Hepatic stellate cell (primary cell): Measurements from ENCODE around the gene KCTD6.
"Not testable (repeated sequence)": the region's sequence is repeated elsewhere in the genome, so short reads cannot be mapped to it uniquely, and the experiment has no call there.

Experiments
- DNase-seq: peaks from one replicate; pipeline ENCODE4 v3.0.0; 2011; ENCODE audit warnings: low spot score

KCTD6 gene

GRCh38 chr3:58524326-58524888, 32.5 kb downstream of the KCTD6 start:
- no peak for DNase-seq

- peak; percentile 94 for DNase-seq
Measured at GRCh38 chr3:58526515-58526957, 34.6 kb downstream of the KCTD6 start.

GRCh38 chr3:58527440-58527839, 35.5 kb downstream of the KCTD6 start:
- DNase-seq = not testable (repeated sequence)

DNA sequence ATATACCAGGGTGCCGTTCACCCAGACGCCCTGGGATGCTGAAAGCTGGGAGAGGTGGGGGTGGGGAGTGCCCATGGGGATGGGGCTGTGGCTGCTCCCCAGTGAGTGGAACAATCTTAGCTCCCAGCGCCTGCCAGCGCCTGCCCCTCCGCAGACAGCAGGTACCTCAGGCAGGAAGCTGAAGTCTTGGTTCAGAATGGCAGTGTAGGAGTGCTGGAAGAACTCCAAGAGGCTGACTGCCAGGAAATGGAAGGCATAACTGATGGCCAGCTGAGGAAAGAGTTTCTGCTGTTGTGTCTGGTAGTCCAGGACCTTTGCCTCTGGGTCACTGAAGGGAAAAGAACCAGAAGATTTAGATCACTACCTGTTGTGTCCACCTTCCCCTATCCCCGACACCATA, 36.7 kb downstream of the KCTD6 start:
- DNase-seq = no peak

- DNase-seq = no peak
Measured at GRCh38 chr3:58529516-58530353, 37.8 kb downstream of the KCTD6 start.

DNA sequence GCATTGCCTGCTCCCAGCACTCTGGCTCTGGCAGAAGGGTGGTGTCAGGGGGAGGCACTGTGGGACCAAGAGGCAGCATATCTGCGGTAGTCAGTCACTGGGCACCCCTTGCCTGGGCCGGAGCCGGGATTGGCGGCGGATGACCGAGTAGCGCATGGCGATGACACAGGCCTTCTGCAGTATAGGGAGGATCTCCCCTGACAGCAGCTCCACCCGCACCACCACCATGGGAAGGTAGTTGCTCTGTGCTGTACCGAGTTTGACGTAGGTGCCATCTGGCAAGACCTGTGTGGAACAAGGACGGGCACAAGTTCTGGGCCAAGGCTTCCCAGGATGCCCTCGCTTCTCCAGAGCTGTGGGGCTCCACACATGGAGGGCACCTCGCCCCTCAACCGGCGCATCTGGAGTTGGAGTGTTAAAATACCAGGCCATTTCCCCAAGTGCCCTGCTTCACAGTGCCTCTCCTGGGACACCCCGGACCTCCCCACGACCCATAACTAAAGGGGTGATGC, 38.5 kb downstream of the KCTD6 start:
- DNase-seq = no peak

- DNase-seq = no peak
Measured at GRCh38 chr3:58531555-58531954, 39.7 kb downstream of the KCTD6 start.

DNA sequence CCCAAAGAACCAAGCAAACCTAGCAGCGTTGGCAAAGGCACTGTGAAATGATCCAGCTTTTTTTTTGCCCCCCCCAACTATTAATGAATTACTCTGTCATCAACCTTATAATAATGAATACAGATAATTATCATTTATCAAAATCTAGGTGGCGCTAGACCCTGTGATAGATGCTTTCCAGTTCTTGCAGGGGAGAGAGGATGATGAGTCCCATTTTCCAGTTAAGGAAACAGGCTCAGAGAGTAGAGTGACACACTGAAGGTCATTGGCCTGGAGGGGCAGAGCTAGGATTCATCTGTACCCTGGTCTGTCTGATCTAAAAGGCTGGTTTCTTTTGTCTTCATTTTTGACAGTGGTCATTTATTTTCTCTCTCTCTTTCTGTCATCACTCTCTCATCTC, 40.1 kb downstream of the KCTD6 start:
- no peak for DNase-seq

DNA sequence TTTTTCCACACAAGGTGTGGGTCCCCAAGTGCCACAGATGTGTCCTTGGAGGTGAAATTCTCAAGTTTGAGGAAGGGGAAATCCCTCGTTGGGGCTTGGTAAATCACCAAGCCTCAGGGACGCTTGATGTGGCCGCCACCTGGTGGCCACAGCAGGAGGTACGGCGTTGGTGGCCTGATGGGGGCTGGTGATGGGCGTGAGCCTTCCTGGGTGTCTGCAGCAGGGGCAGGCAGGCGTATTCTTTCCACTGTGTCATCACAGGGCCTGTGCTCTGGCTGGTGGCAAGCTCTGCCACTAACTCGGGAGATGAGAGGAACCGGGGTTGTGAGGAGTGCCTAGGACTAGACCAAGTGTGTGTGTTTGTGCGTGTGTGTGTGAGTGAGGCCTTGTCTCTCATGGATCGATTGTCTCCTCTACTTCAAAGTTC, 40.9 kb downstream of the KCTD6 start:
- DNase-seq = peak; percentile 87

DNA sequence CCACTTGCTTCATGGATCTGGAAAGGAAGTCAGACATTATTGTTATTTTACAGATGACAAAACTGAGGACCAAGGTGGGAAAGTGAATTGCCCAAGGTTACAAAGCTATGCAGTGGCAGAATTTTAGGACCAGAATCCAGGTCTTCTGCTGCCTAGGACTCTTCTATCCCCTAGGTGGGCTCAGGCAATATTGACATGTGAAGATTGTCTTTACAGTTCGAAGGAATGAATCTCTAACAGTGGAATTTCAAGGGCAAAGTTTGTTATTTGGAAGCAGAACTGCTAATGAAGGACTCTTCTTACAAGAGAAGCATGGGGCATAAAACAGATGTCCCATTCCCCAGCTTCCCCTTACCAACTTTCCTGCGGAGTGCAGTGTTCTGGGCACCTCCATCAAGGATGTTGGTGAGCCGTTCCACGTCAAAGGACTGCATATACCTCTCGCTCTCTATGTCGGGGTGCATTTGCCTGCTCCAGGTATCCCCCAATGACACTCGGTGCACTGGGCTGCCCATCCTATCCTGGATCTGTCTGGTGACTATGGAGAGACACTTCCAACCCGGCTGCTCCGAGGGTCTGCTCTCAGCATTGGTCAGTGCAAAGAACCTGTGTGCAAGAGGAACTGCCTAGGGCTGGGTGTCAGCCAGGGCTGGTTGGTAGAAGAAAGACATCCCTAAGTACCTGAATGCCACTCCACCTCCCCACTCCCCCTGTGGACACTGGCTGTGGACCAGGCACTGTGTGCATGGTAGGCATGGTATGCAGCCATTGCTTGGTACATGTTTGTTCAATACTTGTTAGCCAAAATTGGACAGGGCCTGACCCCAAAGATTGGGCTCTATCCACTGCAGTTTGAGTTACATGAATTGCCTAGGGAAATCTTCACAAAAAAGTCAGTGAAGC, 42.9 kb downstream of the KCTD6 start:
- no peak for DNase-seq

GRCh38 chr3:58535531-58536500, 43.9 kb downstream of the KCTD6 start:
- no peak for DNase-seq

DNA sequence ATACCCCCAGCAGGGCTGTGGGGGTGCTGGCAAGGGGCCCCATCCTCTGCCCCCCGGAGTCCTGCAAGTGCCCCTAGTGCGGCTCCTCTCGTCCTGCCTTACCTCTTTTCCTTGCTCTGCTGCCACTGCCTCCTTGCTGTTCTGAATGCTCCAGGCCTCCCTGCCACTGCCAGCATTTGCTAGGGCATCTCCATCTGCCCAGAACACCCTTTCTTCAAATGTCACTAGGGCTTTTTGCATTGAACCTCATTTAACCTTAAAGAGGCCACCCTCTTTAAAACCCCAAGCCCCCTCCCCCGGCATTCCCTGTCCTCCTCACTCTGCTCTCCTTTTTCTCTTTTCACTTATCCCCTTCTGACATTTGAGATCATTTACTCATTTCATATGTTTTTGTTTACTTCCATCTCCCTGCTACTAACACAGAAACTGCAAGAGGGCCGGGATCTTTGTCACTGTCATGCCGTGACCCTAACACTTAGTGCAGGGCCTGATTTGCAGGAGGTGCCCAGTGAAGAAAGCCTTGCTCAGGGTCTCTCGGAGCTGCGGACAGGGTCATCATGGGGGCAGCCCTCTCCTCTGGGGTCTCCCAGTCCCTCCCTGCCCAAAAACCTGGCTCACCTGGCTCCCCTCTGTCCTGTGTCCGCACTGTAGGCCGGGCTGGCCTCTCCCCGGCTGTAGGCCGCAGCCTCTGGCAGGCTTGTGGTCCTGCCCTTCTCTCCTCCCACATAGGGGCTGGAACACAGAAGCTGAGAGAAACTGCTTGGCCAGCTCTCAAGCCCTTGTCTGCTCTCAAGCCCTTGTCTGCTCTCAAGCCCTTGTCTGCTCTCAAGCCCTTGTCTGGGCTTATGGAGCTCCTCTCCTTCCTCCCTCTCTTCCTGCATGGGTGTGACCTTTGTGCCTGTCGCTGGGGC, 44.9 kb downstream of the KCTD6 start, which contains the start of gene ACOX2:
Gene ACOX2 (minus strand): TSS at position 690 of the 911 bp plus-strand sequence. CDS start 2,084 bp downstream, outside the sequence.
- DNase-seq = peak; percentile 66

DNA sequence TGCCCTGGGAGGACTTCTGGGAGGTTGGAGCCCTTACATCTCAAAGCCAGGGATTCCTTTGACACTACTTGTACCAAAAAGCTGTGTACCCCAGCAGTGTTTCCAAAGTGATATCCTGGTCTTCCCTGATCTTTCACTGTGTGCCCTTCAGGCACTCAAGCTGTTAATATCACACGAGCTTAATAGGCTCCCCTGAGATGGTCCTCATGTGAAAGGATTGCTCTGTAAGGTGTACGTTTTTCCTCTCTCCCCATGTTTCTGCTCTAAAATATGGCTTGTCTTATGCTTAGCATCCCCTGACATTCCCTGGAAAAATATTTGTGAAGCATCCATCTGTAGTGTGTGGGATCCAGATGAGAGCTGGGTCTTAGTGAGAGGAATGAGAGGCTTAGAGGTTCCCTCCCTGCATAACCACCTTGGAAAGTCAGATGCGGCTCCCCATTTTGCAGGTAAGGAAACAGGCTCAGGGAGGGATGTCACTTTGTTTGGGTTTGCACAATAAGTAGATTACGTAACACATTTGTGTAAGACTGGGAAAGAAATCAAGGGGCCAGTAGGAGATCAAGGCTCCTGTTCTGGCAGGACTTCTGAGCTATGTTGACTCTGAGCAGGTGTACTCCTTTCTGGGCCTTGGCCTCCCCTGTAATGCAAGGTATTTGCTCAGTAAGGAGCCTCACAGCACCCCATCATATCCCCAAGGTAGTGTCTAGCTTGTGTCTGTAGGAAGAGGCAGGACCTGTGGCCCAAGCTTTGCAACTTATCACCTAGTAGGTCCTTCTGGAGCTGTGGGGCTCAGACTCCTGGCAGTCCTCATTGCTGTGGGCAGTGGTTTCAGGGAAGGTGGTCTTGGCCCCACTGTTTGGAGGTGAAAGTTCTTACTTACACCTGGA, 45.8 kb downstream of the KCTD6 start:
- no peak for DNase-seq

DNA sequence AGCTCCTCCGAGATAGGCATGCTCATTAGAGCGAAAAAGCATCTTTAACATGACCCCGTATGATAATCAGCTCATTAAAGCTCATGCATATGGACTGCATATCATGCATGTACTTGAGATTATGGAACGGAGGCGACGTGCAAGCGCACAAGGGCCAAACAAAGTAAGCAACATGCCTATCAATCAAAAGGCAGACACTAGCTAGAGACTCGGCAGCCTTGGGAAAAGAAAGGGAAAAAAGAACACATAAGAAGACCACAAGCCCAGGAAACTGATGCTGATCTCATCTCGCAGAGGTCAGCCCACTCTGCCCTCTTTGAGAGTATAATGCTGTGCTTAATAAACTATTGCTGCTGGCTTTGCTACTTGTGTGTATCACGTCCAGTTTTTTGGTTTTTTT, 47.7 kb downstream of the KCTD6 start:
- no peak for DNase-seq

GRCh38 chr3:58540176-58540858, 48.4 kb downstream of the KCTD6 start:
- no peak for DNase-seq

GRCh38 chr3:58544541-58544940, 52.6 kb downstream of the KCTD6 start:
- DNase-seq = no peak

DNA sequence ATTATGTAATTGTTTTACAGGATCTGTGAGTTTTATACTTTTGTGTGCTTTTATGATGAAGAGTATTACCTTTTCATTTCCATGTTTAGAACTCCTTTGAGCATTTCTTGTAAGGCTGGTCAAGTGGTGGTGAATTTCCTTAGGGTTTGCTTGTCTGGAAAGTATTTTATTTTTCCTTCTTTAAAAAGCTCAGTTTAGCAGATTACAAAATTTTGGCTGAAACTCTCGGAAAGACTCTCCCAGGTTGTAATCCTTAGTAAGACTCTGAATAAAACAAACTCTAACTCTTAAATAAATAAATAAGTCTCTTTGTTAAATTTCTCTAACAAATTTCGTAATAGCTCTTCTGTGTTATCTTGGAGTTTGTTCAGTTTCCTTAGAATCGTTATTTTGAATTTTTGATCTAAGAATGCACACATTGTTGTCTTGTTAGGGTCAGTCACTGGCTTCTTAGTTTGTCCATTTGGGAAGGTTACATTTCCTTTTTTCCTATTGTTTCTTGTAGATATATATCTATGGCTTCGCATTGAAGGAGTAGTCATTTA, 59.8 kb downstream of the KCTD6 start:
- DNase-seq = no peak
